ENCODE results near the gene PBX3.

The PBX3 gene

GRCh38 chr9:125747053-125747764 lies at the start of gene PBX3:
Gene PBX3, plus strand, starts transcription at chr9:125747373.
- DNase-seq, result peak; percentile 49

- no peak for DNase-seq
Measured at GRCh38 chr9:125699870-125700269, 47.3 kb upstream of the PBX3 start.

GRCh38 chr9:125700791-125701190 lies 46.4 kb upstream of the PBX3 start:
- no peak for DNase-seq

- no peak for DNase-seq
Measured at GRCh38 chr9:125701351-125701750, 45.8 kb upstream of the PBX3 start.

- no peak for DNase-seq
Measured at GRCh38 chr9:125703662-125704061, 43.5 kb upstream of the PBX3 start.

- no peak for DNase-seq
Measured at GRCh38 chr9:125705893-125706292, 41.3 kb upstream of the PBX3 start.

GRCh38 chr9:125706651-125707471 lies 40.3 kb upstream of the PBX3 start, which contains the start of gene MAPKAP1:
Gene MAPKAP1, minus strand, starts transcription at chr9:125707208. Its CDS starts 34,634 bp downstream, at chr9:125672574.
- peak; percentile 91 for DNase-seq

GRCh38 chr9:125707472-125707804 lies 39.7 kb upstream of the PBX3 start:
- no peak for DNase-seq

- DNase-seq, result no peak
Measured at GRCh38 chr9:125726456-125727132, 20.6 kb upstream of the PBX3 start.

- no peak for DNase-seq
Measured at GRCh38 chr9:125730168-125730567, 17.0 kb upstream of the PBX3 start.

- no peak for DNase-seq
Measured at GRCh38 chr9:125732562-125732961, 14.6 kb upstream of the PBX3 start.

- DNase-seq, result no peak
Measured at GRCh38 chr9:125739436-125739835, 7.7 kb upstream of the PBX3 start.

- no peak for DNase-seq
Measured at GRCh38 chr9:125742657-125743056, 4.5 kb upstream of the PBX3 start.

- DNase-seq, result no peak
Measured at GRCh38 chr9:125743682-125744428, 3.3 kb upstream of the PBX3 start.

- no peak for DNase-seq
Measured at GRCh38 chr9:125744616-125745015, 2.6 kb upstream of the PBX3 start.

- no peak for DNase-seq
Measured at GRCh38 chr9:125745018-125745417, 2.2 kb upstream of the PBX3 start.

GRCh38 chr9:125745682-125746016 lies 1.5 kb upstream of the PBX3 start:
- no peak for DNase-seq

GRCh38 chr9:125746017-125746773 lies 978 bp upstream of the PBX3 start:
- DNase-seq, result peak; percentile 98

GRCh38 chr9:125746774-125747052 lies 460 bp upstream of the PBX3 start:
- DNase-seq, result no peak

GRCh38 chr9:125747765-125748445 lies 732 bp downstream of the PBX3 start:
- DNase-seq, result no peak

GRCh38 chr9:125748446-125749099 lies 1.4 kb downstream of the PBX3 start:
- DNase-seq, result no peak

All from NCI-H1436 (cell line).